Suprapubic skin (tissue), 4 donors: Measurements from ENCODE around the gene CNTN2. TPM values are rescaled to one million over a fixed set of nuclear protein-coding genes. Genes with fewer than 3 reads are reported as not detected.

Source experiments
- DNase-seq, 2 donors: peaks; one replicate each; pipeline ENCODE4 v3.0.0-alpha.2; 2019; ENCODE audit warnings: low spot score in 2 of 2
- H3K27ac ChIP-seq: fragments of 200-600 bp; sonication (generic); one replicate; pipeline ENCODE4 v1.5.1; 2019
- H3K27me3 ChIP-seq: fragments of 200-600 bp; sonication (generic); one replicate; pipeline ENCODE4 v1.5.1; 2019
- H3K36me3 ChIP-seq: fragments of 200-600 bp; sonication (generic); one replicate; pipeline ENCODE4 v1.5.1; 2019
- H3K4me1 ChIP-seq: fragments of 200-600 bp; sonication (generic); one replicate; pipeline ENCODE4 v1.5.1; 2019
- H3K4me3 ChIP-seq: fragments of 200-600 bp; sonication (generic); one replicate; pipeline ENCODE4 v1.5.1; 2019; ENCODE audit warnings: mild to moderate bottlenecking
- H3K9me3 ChIP-seq: fragments of 200-600 bp; sonication (generic); one replicate; pipeline ENCODE4 v1.5.1; 2019
- CTCF ChIP-seq, 2 donors: fragments of 200-600 bp in 1 of 2; fragments of 450-650 bp in 1 of 2; sonication (generic) in 1 of 2; IDR thresholded peaks; one replicate each; pipeline ENCODE4 v1.5.1; 2016 to 2019; ENCODE audit warnings: antibody characterized with exemption in 2 of 2, mild to moderate bottlenecking in 1 of 2, moderate library complexity in 1 of 2
- EP300 ChIP-seq: sonication (generic); formaldehyde crosslinking; IDR thresholded peaks from one replicate; pipeline ENCODE4 v1.6.1; 2017; ENCODE audit warnings: antibody characterized with exemption
- POLR2A ChIP-seq, 2 donors: fragments of 450-650 bp; IDR thresholded peaks; one replicate each; pipeline ENCODE4 v1.6.1; 2017; ENCODE audit warnings: antibody characterized with exemption in 2 of 2, mild to moderate bottlenecking in 2 of 2, moderate library complexity in 2 of 2
- POLR2AphosphoS5 ChIP-seq, 3 donors: sonication (generic); formaldehyde crosslinking; IDR thresholded peaks; one replicate each; pipeline ENCODE4 v1.6.1; 2017; ENCODE audit warnings: antibody characterized with exemption in 3 of 3
- WGBS: methylation state at CpG from one replicate; pipeline ENCODE4 v1.1.5; 2018; 5-methylcytosine and 5-hydroxymethylcytosine counted together
- total RNA-seq, 4 donors: library from RNA; depleted of rRNA; stranded (reverse); fragments of >200 nt; gene quantifications; one replicate each; pipeline ENCODE4 v1.1.0, GENCODE V29; 2016

Gene CNTN2
- total RNA-seq, 4 donors from 2014 or later, result 0.68 to 13.3 (median 1.7) TPM

DNA sequence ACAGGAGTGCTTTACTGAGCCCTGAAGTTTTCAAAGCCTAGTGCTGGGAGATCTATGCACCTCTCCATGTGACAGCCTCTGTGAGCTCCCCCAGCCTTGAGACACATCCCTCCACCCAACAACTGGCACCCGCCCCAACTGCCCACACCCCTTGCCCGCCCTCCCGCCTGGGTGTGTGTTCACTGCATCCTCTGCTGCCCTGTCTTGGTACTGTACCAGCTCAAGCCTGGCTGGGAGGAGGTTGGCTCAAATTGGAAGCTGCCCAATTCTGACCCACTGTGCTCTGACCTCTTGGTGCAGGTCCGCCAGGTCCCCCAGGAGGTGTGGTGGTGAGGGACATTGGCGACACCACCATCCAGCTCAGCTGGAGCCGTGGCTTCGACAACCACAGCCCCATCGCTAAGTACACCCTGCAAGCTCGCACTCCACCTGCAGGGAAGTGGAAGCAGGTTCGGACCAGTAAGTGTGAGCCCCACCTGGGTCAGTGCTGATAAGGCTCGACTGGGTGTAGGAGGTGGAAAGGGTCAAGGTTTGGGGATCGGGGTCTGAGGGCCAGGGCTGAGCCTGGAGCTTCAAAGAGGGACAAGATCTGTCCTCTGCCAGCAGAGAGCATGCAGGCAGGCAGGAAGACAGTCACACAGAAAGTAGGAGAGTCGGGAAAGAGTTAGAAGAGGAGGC, 23.3 kb downstream of the CNTN2 start:
- no peak overlapping the region for H3K4me3 ChIP-seq
- DNase-seq, result peak; percentile 51 to 74
- peaks cover 3% of the 10 kb centered on the region for H3K4me1 ChIP-seq
- no peak overlapping the region for H3K27ac ChIP-seq
- H3K9me3 ChIP-seq, result no peaks in the 10 kb centered on the region
- H3K27me3 ChIP-seq, result no peaks in the 10 kb centered on the region
- no peak for TF ChIP-seq EP300
- TF ChIP-seq POLR2AphosphoS5 (IDR thresholded peaks at IDR 0.05), result no peak
- TF ChIP-seq POLR2A (IDR thresholded peaks at IDR 0.05), result no peak
- no peak for TF ChIP-seq CTCF (IDR thresholded peaks at IDR 0.05)
- H3K36me3 ChIP-seq, result no peaks in the 10 kb centered on the region
- WGBS, result 71% methylated on average over 5 of the region's 13 CpGs

GRCh38 chr1:205067031-205067430, 24.0 kb downstream of the CNTN2 start:
- H3K36me3 ChIP-seq, result no peaks in the 10 kb centered on the region
- H3K27me3 ChIP-seq, result no peaks in the 10 kb centered on the region
- TF ChIP-seq CTCF (IDR thresholded peaks at IDR 0.05) (no peak), EP300 (no peak), POLR2AphosphoS5 (IDR thresholded peaks at IDR 0.05) (no peak), POLR2A (IDR thresholded peaks at IDR 0.05) (no peak)
- no peak overlapping the region for H3K27ac ChIP-seq
- H3K9me3 ChIP-seq, result no peaks in the 10 kb centered on the region
- no peak overlapping the region for H3K4me3 ChIP-seq
- no peaks in the 10 kb centered on the region for H3K4me1 ChIP-seq
- DNase-seq, result peak; percentile 50 to 59
- WGBS, result 92% methylated on average over 6 of the region's 6 CpGs

- Histone ChIP-seq H3K27me3 (no peaks in the 10 kb centered on the region), H3K9me3 (no peaks in the 10 kb centered on the region), H3K36me3 (no peaks in the 10 kb centered on the region), H3K27ac (no peak overlapping the region), H3K4me1 (peaks cover 1% of the 10 kb centered on the region), H3K4me3 (no peak overlapping the region)
- TF ChIP-seq EP300 (no peak), POLR2AphosphoS5 (IDR thresholded peaks at IDR 0.05) (no peak), CTCF (IDR thresholded peaks at IDR 0.05) (no peak), POLR2A (IDR thresholded peaks at IDR 0.05) (no peak)
- peak in 1 of 2 donors; percentile 8 for DNase-seq
- WGBS, result 74% methylated on average over 4 of the region's 4 CpGs
Observed at GRCh38 chr1:205068001-205068400, 25.0 kb downstream of the CNTN2 start.

- DNase-seq, result no peak
- H3K27me3 ChIP-seq, result no peaks in the 10 kb centered on the region
- H3K36me3 ChIP-seq, result no peaks in the 10 kb centered on the region
- no peak overlapping the region for H3K4me3 ChIP-seq
- H3K27ac ChIP-seq, result no peak overlapping the region
- H3K4me1 ChIP-seq, result peaks cover 6% of the 10 kb centered on the region
- WGBS, result 11% methylated on average over 2 of the region's 2 CpGs
- TF ChIP-seq EP300, result no peak
- TF ChIP-seq POLR2AphosphoS5 (IDR thresholded peaks at IDR 0.05), result no peak
- TF ChIP-seq POLR2A (IDR thresholded peaks at IDR 0.05), result no peak
- no peaks in the 10 kb centered on the region for H3K9me3 ChIP-seq
Observed at GRCh38 chr1:205068457-205069040, 25.5 kb downstream of the CNTN2 start.

DNA sequence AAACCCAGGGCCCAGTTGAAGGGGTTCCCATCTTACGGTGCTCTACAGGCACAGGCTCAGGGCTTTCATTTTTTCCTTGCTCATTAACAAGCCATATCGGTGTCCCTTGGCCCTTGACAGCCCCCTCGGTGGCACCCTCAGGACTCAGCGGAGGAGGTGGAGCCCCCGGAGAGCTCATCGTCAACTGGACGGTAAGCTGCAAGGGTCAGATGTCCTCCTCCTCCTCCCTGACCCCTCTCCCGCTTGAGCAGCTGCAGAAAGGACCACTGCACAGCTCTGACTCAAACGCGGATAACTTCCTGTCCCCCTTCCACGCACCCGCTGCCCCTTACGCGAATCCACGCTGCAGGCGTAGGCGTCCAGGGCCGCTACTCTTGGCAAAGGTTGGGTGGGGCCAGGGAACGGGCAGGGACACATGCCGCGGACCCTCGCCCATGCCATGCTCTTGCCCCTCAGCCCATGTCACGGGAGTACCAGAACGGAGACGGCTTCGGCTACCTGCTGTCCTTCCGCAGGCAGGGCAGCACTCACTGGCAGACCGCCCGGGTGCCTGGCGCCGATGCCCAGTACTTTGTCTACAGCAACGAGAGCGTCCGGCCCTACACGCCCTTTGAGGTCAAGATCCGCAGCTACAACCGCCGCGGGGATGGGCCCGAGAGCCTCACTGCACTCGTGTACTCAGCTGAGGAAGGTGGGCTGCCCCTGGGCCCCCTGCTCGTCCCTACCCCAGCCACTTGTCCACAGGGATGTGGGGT, 26.5 kb downstream of the CNTN2 start:
- TF ChIP-seq CTCF (IDR thresholded peaks at IDR 0.05), result no peak
- no peak for TF ChIP-seq POLR2AphosphoS5 (IDR thresholded peaks at IDR 0.05)
- no peak for TF ChIP-seq POLR2A (IDR thresholded peaks at IDR 0.05)
- TF ChIP-seq EP300, result no peak

More for the DNA sequence above, 26.5 kb downstream of the CNTN2 start:
- Histone ChIP-seq H3K9me3 (no peaks in the 10 kb centered on the region), H3K4me1 (peaks cover 13% of the 10 kb centered on the region), H3K4me3 (no peak overlapping the region), H3K27ac (no peak overlapping the region), H3K27me3 (no peaks in the 10 kb centered on the region), H3K36me3 (no peaks in the 10 kb centered on the region)
- peak; percentile 63 to 78 for DNase-seq
- WGBS, result 85% methylated on average over 26 of the region's 42 CpGs
